K562 (cell line): ENCODE measurements around the gene ARHGAP9. TPM values are rescaled to one million over a fixed set of nuclear protein-coding genes. Genes with fewer than 3 reads are reported as not detected.

ENCODE experiments used
- ASH1L ChIP-seq: fragments of 450-650 bp; IDR thresholded peaks from 2 replicates; pipeline ENCODE4 v1.6.1; 2018; ENCODE audit warnings: borderline replicate concordance, mild to moderate bottlenecking, low read depth; ENCODE audit not compliant: partially characterized antibody
- BHLHE40 ChIP-seq: IDR thresholded peaks from 2 replicates; pipeline ENCODE4 v1.6.1; 2011; ENCODE audit warnings: low read length, improper control_type of control experiment
- BRF2 ChIP-seq: IDR thresholded peaks from 3 replicates; pipeline ENCODE4 v1.6.1; 2011; ENCODE audit warnings: borderline replicate concordance, mild to moderate bottlenecking; ENCODE audit not compliant: insufficient read length, insufficient read depth
- CBX3 ChIP-seq, 2 experiments: IDR thresholded peaks; 1 replicate in 1 of 2; 2 replicates in 1 of 2; pipeline ENCODE4 v1.6.1; 2012; ENCODE audit warnings: inconsistent platforms in 2 of 2, low read length in 2 of 2, borderline replicate concordance in 1 of 2, control low read depth in 1 of 2
- CUX1 ChIP-seq: fragments of 200-800 bp; sonication (Bioruptor generic); IDR thresholded peaks from 2 replicates; pipeline ENCODE4 v1.6.1; 2016; ENCODE audit warnings: missing genetic modification characterization, missing compliant biosample characterization
- GMEB1 ChIP-seq: fragments of 250-450 bp; sonication (Bioruptor Pico); IDR thresholded peaks from 2 replicates; pipeline ENCODE4 v1.4.0; 2020; ENCODE audit warnings: mild to moderate bottlenecking
- HCFC1 ChIP-seq: IDR thresholded peaks from 2 replicates; pipeline ENCODE4 v1.6.1; 2012; ENCODE audit warnings: low read depth, low read length, improper control_type of control experiment
- MNT ChIP-seq, 2 experiments: fragments of 450-650 bp; conservative IDR thresholded peaks; 2 replicates each; pipeline ENCODE4 v1.6.1; 2017; ENCODE audit warnings: mild to moderate bottlenecking in 2 of 2, moderate library complexity in 2 of 2
- MYC ChIP-seq, 2 experiments: fragments of 250-450 bp in 1 of 2; sonication (Bioruptor Pico) in 1 of 2; IDR thresholded peaks; 2 replicates each; pipeline versions ENCODE4 v1.5.1 to v1.6.1; 2012 to 2021; ENCODE audit warnings: low read depth in 2 of 2, borderline replicate concordance in 1 of 2, improper control_type of control experiment in 1 of 2, low read length in 1 of 2, mild to moderate bottlenecking in 1 of 2, moderate library complexity in 1 of 2
- SMAD4 ChIP-seq: fragments of 250-450 bp; sonication (Bioruptor Pico); conservative IDR thresholded peaks from 2 replicates; pipeline ENCODE4 v1.8.0; 2021; ENCODE audit warnings: inconsistent platforms, mild to moderate bottlenecking, moderate library complexity
- SMARCA4 ChIP-seq: fragments of 450-650 bp; IDR thresholded peaks from 2 replicates; pipeline ENCODE4 v1.6.1; 2016
- SUPT5H ChIP-seq: fragments of 450-650 bp; IDR thresholded peaks from 2 replicates; pipeline ENCODE4 v1.6.1; 2016
- ZNF436 ChIP-seq: fragments of 250-450, 450-650 bp; sonication (Bioruptor Pico); formaldehyde crosslinking; IDR thresholded peaks from 2 replicates; pipeline ENCODE4 v1.7.0; 2020; ENCODE audit warnings: mild to moderate bottlenecking
- ZNF57 ChIP-seq: fragments of 450-650 bp; formaldehyde crosslinking; IDR thresholded peaks from 2 replicates; pipeline ENCODE4 v1.4.0; 2020; ENCODE audit warnings: mild to moderate bottlenecking, moderate library complexity
- ZNF639 ChIP-seq, 2 experiments: fragments of 200-800 bp in 1 of 2; sonication (Bioruptor generic) in 1 of 2; sonication (generic) in 1 of 2; formaldehyde crosslinking in 1 of 2; IDR thresholded peaks in 1 of 2; conservative IDR thresholded peaks in 1 of 2; 2 replicates each; pipeline versions ENCODE4 v1.5.0 to v1.6.1; 2016 to 2020; ENCODE audit warnings: missing compliant biosample characterization in 1 of 2, missing genetic modification characterization in 1 of 2, missing genetic modification reagents in 1 of 2
- polyA plus RNA-seq, 8 experiments: library from polyadenylated mRNA; depleted of rRNA in 4 of 8; stranded (reverse) in 5 of 8; unstranded in 3 of 8; fragments of >200 nt; fragmentation: Nextera tagmentation in 2 of 8; fragmentation: Illumina TruSeq in 1 of 8; extraction: Ambion mirVana in 2 of 8; extraction: Trizol in 1 of 8; gene quantifications; 2 replicates each; pipeline versions ENCODE4 v1.2.1 to v1.2.3, GENCODE V29; 2011 to 2014; ENCODE audit warnings: inconsistent platforms in 1 of 8, missing spikeins in 1 of 8
- total RNA-seq, 7 experiments: library from RNA; depleted of rRNA in 6 of 7; stranded (reverse); fragments of >200 nt in 6 of 7; fragmentation: Illumina TruSeq in 2 of 7; extraction: Trizol in 2 of 7; gene quantifications; 2 replicates each; pipeline versions ENCODE4 v1.2.1 to v1.2.3, GENCODE V29; 2011 to 2021; ENCODE audit warnings: low replicate concordance in 1 of 7

The ARHGAP9 gene
- total and polyA plus RNA-seq, 9 of the 15 experiments (the other 6 are each of a cell fraction or from before 2014, with no cell fraction given), result 1.5 to 10.2 (median 5.1) TPM

GRCh38 chr12:57456145-57456700, 23.4 kb downstream of the ARHGAP9 start (continued):
- TF ChIP-seq GMEB1 (no peak), MNT (conservative IDR thresholded peaks at IDR 0.05) (0 out of 4 replicates have a peak, but pooled peaks of 1 of the 2 experiments have one; percentile 31), ZNF639 (CRISPR knock-in tag; conservative IDR thresholded peaks at IDR 0.05 in 1 of 2, IDR thresholded peaks at IDR 0.05 in 1 of 2) (no peak), CUX1 (CRISPR knock-in tag) (no peak), BRF2 (no peak), CBX3 (IDR thresholded peaks at IDR 0.05; ENCODE audit: borderline replicate concordance in 1 of 2, low read length in 2 of 2) (peak in 1 of 2 experiments; percentile 48; a peak in 1 of 3 replicates), SUPT5H (no peak), SMAD4 (CRISPR knock-in tag) (peak; percentile 75), ZNF436 (CRISPR knock-in tag) (no peak), SMARCA4 (0 out of 2 replicates have a peak, but pooled peaks have one; percentile 58), BHLHE40 (peak; percentile 35; the same call in 1 of the 2 replicates), ASH1L (no peak), ZNF57 (CRISPR knock-in tag) (no peak), HCFC1 (0 out of 2 replicates have a peak, but pooled peaks have one; percentile 25), MYC (IDR thresholded peaks at IDR 0.05; ENCODE audit: low read depth, low read length) (peak; percentile 45; the same call in 1 of the 2 replicates), MYC (CRISPR knock-in tag; IDR thresholded peaks at IDR 0.05; ENCODE audit: borderline replicate concordance, low read depth) (no peak)
